HPDE6-E6E7 (cell line): Measurements from ENCODE around the gene NSUN4.

Source experiments
- DNase-seq: peaks from one replicate; pipeline ENCODE4 v3.0.0; 2011; ENCODE audit warnings: missing footprints; ENCODE audit errors: extremely low spot score

Gene NSUN4

GRCh38 chr1:46405724-46406123 lies 65.1 kb downstream of the NSUN4 start:
- no peak for DNase-seq

DNA sequence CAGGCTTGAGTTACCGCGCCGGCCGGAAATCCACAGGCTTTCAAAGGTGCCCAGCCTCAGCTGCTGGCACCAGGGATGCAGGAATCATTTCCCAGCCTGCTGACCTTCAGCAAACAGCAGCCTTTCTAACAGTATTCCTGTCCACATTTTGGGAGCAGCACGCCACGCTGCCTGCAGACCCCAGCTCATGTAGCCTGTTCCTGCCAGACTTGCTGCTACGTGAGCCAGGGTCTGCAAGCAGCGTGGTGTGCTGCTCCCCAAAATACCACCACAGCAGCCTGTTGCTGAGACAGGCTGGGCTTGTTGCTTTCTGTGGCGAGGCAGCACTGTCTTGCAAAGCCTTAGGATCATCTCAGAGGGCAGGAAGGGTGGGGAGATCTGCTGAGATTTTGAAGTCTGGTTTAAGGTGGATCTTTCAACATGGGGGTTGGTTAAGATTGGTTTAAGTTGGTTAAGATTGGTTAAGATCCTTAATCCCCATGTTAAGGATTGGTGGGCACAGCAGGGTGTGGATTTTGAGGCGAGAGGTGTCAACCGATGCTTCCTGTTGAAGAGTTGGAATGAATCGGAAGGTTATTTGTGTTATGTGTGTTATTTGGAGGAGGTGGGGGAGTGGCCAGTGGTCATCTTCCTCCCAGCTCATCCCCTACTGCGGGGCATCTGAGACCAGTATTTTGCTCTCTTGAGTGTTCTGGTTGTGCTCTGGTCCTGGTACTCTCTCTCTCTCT lies 66.4 kb downstream of the NSUN4 start:
- DNase-seq: no peak

DNA sequence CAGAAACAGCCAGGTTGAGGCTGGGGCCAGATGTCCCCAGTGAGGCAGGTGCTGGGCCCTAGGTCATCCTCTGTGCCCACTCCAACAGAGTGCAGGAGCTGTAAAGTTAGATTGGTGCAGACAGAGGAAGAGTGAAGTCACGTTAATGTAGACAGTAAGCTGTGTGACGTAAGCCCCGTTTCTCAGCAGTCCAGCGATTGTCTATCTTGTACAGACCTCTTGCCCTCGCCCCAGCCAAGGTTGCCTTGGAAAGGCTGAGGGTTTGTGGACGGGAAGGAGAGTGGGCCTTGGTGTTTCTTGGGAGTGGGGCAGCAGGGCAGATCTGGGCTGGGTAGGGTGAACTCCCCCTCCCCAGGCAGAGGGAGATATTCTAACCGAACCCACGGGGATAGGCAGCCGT lies 67.0 kb downstream of the NSUN4 start:
- no peak for DNase-seq

DNA sequence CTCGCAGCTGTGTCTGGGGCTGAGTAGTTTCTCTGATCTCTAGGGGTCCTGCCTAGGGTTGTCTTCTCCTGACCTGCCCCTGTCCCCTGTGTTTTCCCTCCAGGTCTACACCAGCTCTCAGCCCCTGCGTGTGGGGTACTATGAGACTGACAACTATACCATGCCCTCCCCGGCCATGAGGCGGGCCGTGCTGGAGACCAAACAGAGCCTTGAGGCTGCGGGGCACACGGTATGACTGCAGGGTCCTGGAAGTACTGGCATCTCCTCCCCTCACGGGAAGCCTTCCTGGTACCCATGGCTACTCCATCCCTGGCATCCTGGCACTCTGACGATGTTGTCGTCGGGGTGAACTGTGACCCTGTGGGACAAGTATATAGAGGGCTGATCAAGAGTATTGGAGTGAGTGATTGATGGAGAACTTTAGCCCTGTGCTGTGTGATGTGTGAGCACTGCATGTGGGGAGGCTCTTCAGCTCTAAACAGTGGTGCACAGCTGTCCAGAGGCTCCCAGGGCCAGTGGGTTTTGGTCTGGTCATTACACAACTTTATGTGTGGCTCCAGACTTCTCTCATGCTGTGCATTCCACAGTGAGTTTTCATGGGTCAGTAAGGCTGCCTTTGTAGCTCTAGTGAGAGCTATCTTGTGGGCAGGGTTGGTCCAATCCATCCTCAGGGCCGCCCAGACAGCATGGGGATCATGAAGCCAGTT lies 67.9 kb downstream of the NSUN4 start:
- no peak for DNase-seq

DNA sequence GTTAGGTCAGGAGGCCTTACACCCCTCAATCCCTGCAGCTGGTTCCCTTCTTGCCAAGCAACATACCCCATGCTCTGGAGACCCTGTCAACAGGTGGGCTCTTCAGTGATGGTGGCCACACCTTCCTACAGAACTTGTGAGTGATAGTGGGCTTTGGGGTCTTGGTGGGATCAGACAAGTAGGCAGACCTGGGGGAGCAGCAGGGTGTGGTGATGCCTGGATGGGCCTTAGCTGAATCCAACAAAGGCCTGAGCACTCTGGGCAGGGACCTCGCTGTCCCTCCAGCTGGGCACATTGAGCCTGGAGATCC lies 68.4 kb downstream of the NSUN4 start:
- no peak for DNase-seq

GRCh38 chr1:46410156-46411009 lies 69.8 kb downstream of the NSUN4 start:
- DNase-seq: no peak

- DNase-seq: no peak
These were observed 70.4 kb downstream of the NSUN4 start for GRCh38 chr1:46411010-46411405.
